B cell (primary cell): ENCODE measurements around the gene CDK4. TPM values are rescaled to one million over a fixed set of nuclear protein-coding genes. Genes with fewer than 3 reads are reported as not detected.
A peak's percentile ranks its signal among the peaks of the same experiment; 100 is the strongest.

ENCODE experiments used
- ATAC-seq: fragments of 200-7000 bp; cut with Tn5 transposase; one replicate; pipeline ENCODE4 v1.10.0; 2021; ENCODE audit warnings: low read depth, mild to moderate bottlenecking, moderate number of reproducible peaks, moderate library complexity
- CTCF ChIA-PET: fragments of 350-600 bp; sonication (Branson Sonifier 250); formaldehyde crosslinking; loops from one replicate; lab custom pipeline; 2021; ENCODE audit warnings: antibody characterized with exemption, inconsistent platforms; lab: Charles Lee
- POLR2A ChIA-PET: fragments of 350-600 bp; sonication (Branson Sonifier 250); formaldehyde crosslinking; loops from one replicate; lab custom pipeline; 2021; ENCODE audit warnings: antibody characterized with exemption; lab: Charles Lee
- DNase-seq: peaks from one replicate; pipeline ENCODE4 v3.0.0; 2013
- H2AFZ ChIP-seq: 2 replicates; pipeline ENCODE4 v1.6.1; 2012; ENCODE audit warnings: mild to moderate bottlenecking, low read depth, low read length; ENCODE audit not compliant: insufficient read depth, poor library complexity, severe bottlenecking
- H3K27ac ChIP-seq, 2 donors: 1 replicate in 1 of 2; 2 replicates in 1 of 2; pipeline ENCODE4 v1.5.1; 2012 to 2013; ENCODE audit warnings: low read length in 2 of 2, mild to moderate bottlenecking in 2 of 2, moderate library complexity in 1 of 2
- H3K27me3 ChIP-seq, 4 experiments: fragments of 200-600 bp in 1 of 4; sonication (generic) in 1 of 4; replicated peaks in 1 of 4; 1 replicate in 2 of 4; 2 replicates in 2 of 4; pipeline versions ENCODE4 v1.6.1 to v1.7.0; 2013 to 2016; ENCODE audit warnings: low read length in 3 of 4, mild to moderate bottlenecking in 2 of 4, mixed read lengths in 1 of 4, moderate library complexity in 1 of 4; ENCODE audit not compliant: insufficient read depth in 4 of 4, control insufficient read depth in 3 of 4; ENCODE audit errors: control extremely low read depth in 1 of 4
- H3K36me3 ChIP-seq, 2 experiments: replicated peaks in 1 of 2; 1 replicate in 1 of 2; 2 replicates in 1 of 2; pipeline versions ENCODE4 v1.6.1 to v1.7.1; 2013; ENCODE audit warnings: low read length in 1 of 2; ENCODE audit not compliant: insufficient read depth in 2 of 2, control insufficient read depth in 1 of 2; ENCODE audit errors: control extremely low read depth in 1 of 2, extremely low read depth in 1 of 2
- H3K4me1 ChIP-seq, 2 donors: fragments of 200-600 bp in 1 of 2; sonication (generic) in 1 of 2; 1 replicate in 1 of 2; 2 replicates in 1 of 2; pipeline versions ENCODE4 v1.5.1 to v1.6.1; 2013 to 2017; ENCODE audit warnings: low read length in 2 of 2; ENCODE audit not compliant: control insufficient read depth in 2 of 2, insufficient read depth in 2 of 2
- H3K4me2 ChIP-seq: replicated peaks from 2 replicates; pipeline ENCODE3; 2012; ENCODE audit warnings: mild to moderate bottlenecking, low read depth, low read length; ENCODE audit not compliant: poor library complexity, severe bottlenecking
- H3K4me3 ChIP-seq, 5 experiments: fragments of 200-600 bp in 1 of 5; sonication (generic) in 1 of 5; 1 replicate in 3 of 5; 2 replicates in 2 of 5; pipeline versions ENCODE4 v1.5.1 to v1.7.0; 2011 to 2016; ENCODE audit warnings: low read length in 4 of 5, mild to moderate bottlenecking in 4 of 5, low read depth in 2 of 5, control low read depth in 1 of 5, moderate library complexity in 1 of 5; ENCODE audit not compliant: insufficient read depth in 1 of 5; ENCODE audit errors: control extremely low read depth in 1 of 5, extremely low read depth in 1 of 5
- H3K79me2 ChIP-seq: fragments of 200-600 bp; sonication (generic); one replicate; pipeline ENCODE4 v1.6.0; 2016; ENCODE audit warnings: low read length; ENCODE audit not compliant: control insufficient read depth, insufficient read depth
- H3K9ac ChIP-seq: fragments of 200-600 bp; sonication (generic); 2 replicates; pipeline ENCODE4 v1.6.1; 2017; ENCODE audit warnings: mild to moderate bottlenecking, low read length, moderate library complexity
- H3K9me3 ChIP-seq, 3 donors: one replicate each; pipeline versions ENCODE4 v1.6.1 to v1.7.1; 2013; ENCODE audit warnings: low read length in 2 of 3; ENCODE audit not compliant: control insufficient read depth in 2 of 3, insufficient read depth in 1 of 3; ENCODE audit errors: control extremely low read depth in 1 of 3
- H4K20me1 ChIP-seq: 2 replicates; pipeline ENCODE4 v1.6.0; 2012; ENCODE audit warnings: mild to moderate bottlenecking, low read length; ENCODE audit not compliant: insufficient read depth, control insufficient read depth, poor library complexity, severe bottlenecking
- H3K27ac Mint-ChIP-seq: one replicate; pipeline ENCODE4 v1.8.0; 2021; ENCODE audit warnings: mixed read lengths
- H3K27me3 Mint-ChIP-seq: one replicate; pipeline ENCODE4 v1.8.0; 2021; ENCODE audit warnings: mixed read lengths
- H3K4me1 Mint-ChIP-seq: one replicate; pipeline ENCODE4 v1.8.0; 2021; ENCODE audit warnings: mixed read lengths
- H3K4me3 Mint-ChIP-seq: one replicate; pipeline ENCODE4 v1.8.0; 2021; ENCODE audit warnings: mixed read lengths
- H3K9me3 Mint-ChIP-seq: one replicate; pipeline ENCODE4 v1.8.0; 2022; ENCODE audit warnings: mixed read lengths; ENCODE audit not compliant: insufficient read depth
- EZH2 ChIP-seq: IDR thresholded peaks from 2 replicates; pipeline ENCODE4 v1.6.1; 2012; ENCODE audit warnings: borderline replicate concordance, low read depth, mild to moderate bottlenecking, moderate library complexity, low read length; ENCODE audit not compliant: insufficient read depth, poor library complexity, severe bottlenecking
- WGBS: methylation state at CpG from one replicate; pipeline ENCODE4 v1.1.5; 2013; ENCODE audit warnings: missing lambda C conversion rate; ENCODE audit not compliant: insufficient coverage; 5-methylcytosine and 5-hydroxymethylcytosine counted together
- intact Hi-C: fragments of 100-400 bp; cut with micrococcal nuclease; formaldehyde crosslinking; loops from one replicate; pipeline ENCODE4 v1.10.0; 2022
- polyA plus RNA-seq: library from polyadenylated mRNA; depleted of rRNA; stranded (reverse); fragments of >200 nt; gene quantifications from 2 replicates; pipeline ENCODE4 v1.2.3, GENCODE V29; 2012
- total RNA-seq, 2 donors: library from RNA; stranded (reverse); fragments of 120-200 nt in 1 of 2; gene quantifications; 1 replicate in 1 of 2; 2 replicates in 1 of 2; pipeline versions ENCODE4 v1.2.3 to v1.2.4, GENCODE V29; 2013 to 2022
- TF ChIP-seq, protein P1 (sequence below): fragments of 200-600 bp; IDR thresholded peaks from one replicate; pipeline ENCODE4 v1.8.0; 2022; ENCODE audit warnings: antibody characterized with exemption, mild to moderate bottlenecking

The CDK4 gene
- total and polyA plus RNA-seq, 2 donors (not counting 1 experiment from before 2014, with no cell fraction given): 34.8 to 44.6 TPM

DNA sequence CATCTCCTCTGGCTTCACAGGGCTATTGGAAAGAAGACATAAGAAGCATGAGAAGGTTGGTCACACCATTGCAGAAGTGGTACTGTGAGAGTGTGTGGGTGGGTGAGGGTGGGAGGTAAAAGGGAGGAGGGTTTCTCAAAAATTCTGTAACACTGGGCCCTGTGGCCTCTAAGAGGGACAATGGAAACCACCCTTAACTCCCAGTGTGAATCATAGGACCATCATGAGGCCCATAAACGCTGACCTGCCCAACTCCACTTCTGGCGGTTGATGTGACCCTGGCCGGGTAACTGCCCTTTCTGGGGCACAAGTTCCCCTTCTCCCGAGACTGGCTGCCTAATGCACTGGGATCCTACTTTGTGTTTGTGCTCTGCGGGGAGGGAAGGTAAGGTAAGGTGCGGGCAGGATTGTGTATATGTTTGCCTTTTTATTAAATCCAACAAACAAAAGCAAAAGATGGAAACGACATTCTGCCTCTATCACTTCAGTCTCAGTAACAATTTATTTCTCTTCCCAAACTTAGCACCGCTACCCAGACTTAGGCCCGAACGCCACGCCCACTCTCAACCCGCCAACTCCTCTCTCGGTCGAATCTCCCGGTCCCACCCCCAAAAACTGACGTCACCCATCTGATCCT lies 19.2 kb upstream of the CDK4 start:
- Mint-ChIP-seq H3K9me3 (no peaks in the 10 kb centered on the region), H3K27me3 (peaks cover 4% of the 10 kb centered on the region), H3K27ac (peak overlapping the region; percentile 91), H3K4me1 (peaks cover 21% of the 10 kb centered on the region), H3K4me3 (peak overlapping the region; percentile 96)
- H3K27me3 ChIP-seq: peaks cover 0 to 14% (median 13%) of the 10 kb centered on the region in 4 experiments
- no peaks in the 10 kb centered on the region for H3K36me3 ChIP-seq
- peaks cover 0 to 5% (median 0%) of the 10 kb centered on the region in 3 donors for H3K9me3 ChIP-seq
- peak overlapping the region; percentile 70 to 96 (median 91) for H3K4me3 ChIP-seq
- peak overlapping the region; percentile 59 to 81 for H3K27ac ChIP-seq
- no peak for DNase-seq
- H3K79me2 ChIP-seq: no peaks in the 10 kb centered on the region
- 2% methylated on average over 11 of the region's 16 CpGs for WGBS
- H4K20me1 ChIP-seq: no peaks in the 10 kb centered on the region
- peak; percentile 67 for ATAC-seq
- POLR2A ChIA-PET: interaction anchor here (1.0 kb wide), 1 partner anchor 12 kb away, joined by 5 read pairs; no protein-coding TSS in a partner anchor
- H3K9ac ChIP-seq: peak overlapping the region; percentile 93
- peaks cover 20 to 29% of the 10 kb centered on the region in 2 donors for H3K4me1 ChIP-seq
- TF ChIP-seq, protein P1, sequence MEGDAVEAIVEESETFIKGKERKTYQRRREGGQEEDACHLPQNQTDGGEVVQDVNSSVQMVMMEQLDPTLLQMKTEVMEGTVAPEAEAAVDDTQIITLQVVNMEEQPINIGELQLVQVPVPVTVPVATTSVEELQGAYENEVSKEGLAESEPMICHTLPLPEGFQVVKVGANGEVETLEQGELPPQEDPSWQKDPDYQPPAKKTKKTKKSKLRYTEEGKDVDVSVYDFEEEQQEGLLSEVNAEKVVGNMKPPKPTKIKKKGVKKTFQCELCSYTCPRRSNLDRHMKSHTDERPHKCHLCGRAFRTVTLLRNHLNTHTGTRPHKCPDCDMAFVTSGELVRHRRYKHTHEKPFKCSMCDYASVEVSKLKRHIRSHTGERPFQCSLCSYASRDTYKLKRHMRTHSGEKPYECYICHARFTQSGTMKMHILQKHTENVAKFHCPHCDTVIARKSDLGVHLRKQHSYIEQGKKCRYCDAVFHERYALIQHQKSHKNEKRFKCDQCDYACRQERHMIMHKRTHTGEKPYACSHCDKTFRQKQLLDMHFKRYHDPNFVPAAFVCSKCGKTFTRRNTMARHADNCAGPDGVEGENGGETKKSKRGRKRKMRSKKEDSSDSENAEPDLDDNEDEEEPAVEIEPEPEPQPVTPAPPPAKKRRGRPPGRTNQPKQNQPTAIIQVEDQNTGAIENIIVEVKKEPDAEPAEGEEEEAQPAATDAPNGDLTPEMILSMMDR: no peak
- TF ChIP-seq EZH2: no peak
- intact Hi-C loops: no loop called here
- H3K4me2 ChIP-seq: peak overlapping the region; percentile 94
- H2AFZ ChIP-seq: peak overlapping the region; percentile 83
- CTCF ChIA-PET: interaction anchor here (1.0 to 1.8 kb wide), 4 partner anchors 11 to 17 kb away, joined by 3 to 9 read pairs (median 6); partner anchors contain the start of gene TSFM

DNA sequence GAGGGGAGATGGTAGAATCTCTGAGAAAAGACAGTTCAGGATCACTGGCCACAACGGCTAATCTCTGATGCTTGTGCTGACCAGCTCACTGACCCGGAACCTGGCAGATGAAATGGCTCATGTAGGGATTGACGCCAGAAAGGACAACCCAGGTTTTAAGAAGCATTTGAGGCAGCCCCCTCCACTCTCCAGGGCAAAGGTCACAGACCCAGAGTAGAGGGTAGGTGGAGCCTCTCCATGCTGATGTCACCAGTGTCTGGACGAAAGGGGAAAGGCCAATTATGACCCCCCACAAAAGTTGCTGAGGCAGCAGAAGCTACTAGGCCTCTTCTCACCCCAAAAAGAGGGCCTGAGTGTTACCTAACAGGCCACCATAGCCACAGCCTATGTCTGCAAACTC lies 18.6 kb upstream of the CDK4 start:
- Mint-ChIP-seq H3K27me3 (peaks cover 8% of the 10 kb centered on the region), H3K4me1 (peaks cover 26% of the 10 kb centered on the region), H3K9me3 (no peaks in the 10 kb centered on the region), H3K27ac (no peak overlapping the region), H3K4me3 (peak overlapping the region; percentile 66)
- no peaks in the 10 kb centered on the region for H3K79me2 ChIP-seq
- peaks cover 26 to 35% of the 10 kb centered on the region in 2 donors for H3K4me1 ChIP-seq
- peaks cover 0 to 21% (median 17%) of the 10 kb centered on the region in 4 experiments for H3K27me3 ChIP-seq
- TF ChIP-seq, protein P1: no peak
- TF ChIP-seq EZH2: no peak
- POLR2A ChIA-PET: no interaction called here
- no peaks in the 10 kb centered on the region for H3K36me3 ChIP-seq
- H2AFZ ChIP-seq: no peak overlapping the region
- WGBS: 79% methylated on average over 3 of the region's 4 CpGs
- H3K9me3 ChIP-seq: peaks cover 0 to 7% (median 0%) of the 10 kb centered on the region in 3 donors
- H3K4me3 ChIP-seq: no peak overlapping the region
- H3K27ac ChIP-seq: no peak overlapping the region
- DNase-seq (peak; percentile 8), ATAC-seq (no peak)
- H4K20me1 ChIP-seq: no peaks in the 10 kb centered on the region
- intact Hi-C loops: no loop called here
- CTCF ChIA-PET: interaction anchor here (1.0 kb wide), 1 partner anchor 12 kb away, joined by 3 read pairs; the partner anchor contains the start of gene TSFM
- H3K4me2 ChIP-seq: peak overlapping the region; percentile 94
- H3K9ac ChIP-seq: no peak overlapping the region
